ENCODE results near the gene ASIC2.

Gene ASIC2

GRCh38 chr17:33152783-33153182, 140.3 kb downstream of the ASIC2 start:
- peak; percentile 42 for DNase-seq

GRCh38 chr17:33151565-33151964, 141.5 kb downstream of the ASIC2 start:
- DNase-seq, result no peak

GRCh38 chr17:33145941-33146340, 147.2 kb downstream of the ASIC2 start:
- DNase-seq, result no peak

DNA sequence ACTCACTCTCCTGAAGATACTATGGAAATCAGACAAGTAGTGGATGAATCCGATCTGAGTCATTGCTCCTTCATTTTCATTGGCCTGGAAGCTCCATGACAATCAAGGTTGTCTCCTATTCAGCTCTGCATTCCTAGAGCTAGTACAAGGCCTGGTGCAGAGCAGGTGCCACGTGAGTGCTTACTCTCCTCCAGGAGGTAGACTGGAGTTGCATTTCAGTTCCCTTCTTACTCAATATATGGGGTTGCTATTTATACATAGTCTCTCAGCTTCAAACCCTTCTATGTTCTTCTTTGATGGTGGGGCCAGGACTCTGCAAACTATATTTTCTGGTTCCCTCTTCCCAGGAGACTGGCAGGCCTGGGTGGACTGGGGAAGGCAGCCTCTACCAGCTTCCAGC, 148.3 kb downstream of the ASIC2 start:
- DNase-seq, result no peak

- peak; percentile 38 for DNase-seq
These were observed 150.3 kb downstream of the ASIC2 start for GRCh38 chr17:33142705-33143299.

DNA sequence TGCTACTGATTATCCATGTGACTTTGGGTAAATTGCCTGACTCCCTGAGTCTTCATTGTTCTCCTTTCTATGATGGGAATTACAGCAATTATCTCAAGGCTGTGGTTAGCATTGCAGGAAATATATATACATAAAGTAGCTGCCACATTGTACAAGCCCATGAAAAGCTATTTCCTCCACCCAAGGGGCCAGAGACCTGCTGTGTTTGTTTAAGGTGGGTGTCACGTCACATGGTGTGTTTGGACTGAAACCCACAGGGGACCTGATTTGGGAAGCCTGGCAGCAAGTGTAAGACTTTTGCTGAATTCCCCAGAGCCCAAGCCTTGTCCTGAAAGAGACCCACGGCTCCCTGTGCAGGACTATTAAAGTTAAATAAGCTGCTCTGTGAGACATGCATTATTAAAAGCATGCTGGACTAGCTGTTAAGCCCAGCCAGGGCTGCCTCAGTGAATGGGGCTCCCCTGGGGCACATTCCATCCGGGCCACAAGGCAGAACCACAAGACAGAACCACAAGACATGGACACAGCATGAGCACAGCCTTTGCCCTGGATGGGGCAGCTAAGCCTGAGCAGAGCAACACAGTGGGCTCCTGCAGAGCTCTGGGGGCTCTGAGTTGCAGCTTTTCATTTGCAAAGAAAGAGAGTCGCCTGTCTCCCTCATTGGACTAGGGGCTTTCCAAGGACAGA, 152.5 kb downstream of the ASIC2 start:
- no peak for DNase-seq

DNA sequence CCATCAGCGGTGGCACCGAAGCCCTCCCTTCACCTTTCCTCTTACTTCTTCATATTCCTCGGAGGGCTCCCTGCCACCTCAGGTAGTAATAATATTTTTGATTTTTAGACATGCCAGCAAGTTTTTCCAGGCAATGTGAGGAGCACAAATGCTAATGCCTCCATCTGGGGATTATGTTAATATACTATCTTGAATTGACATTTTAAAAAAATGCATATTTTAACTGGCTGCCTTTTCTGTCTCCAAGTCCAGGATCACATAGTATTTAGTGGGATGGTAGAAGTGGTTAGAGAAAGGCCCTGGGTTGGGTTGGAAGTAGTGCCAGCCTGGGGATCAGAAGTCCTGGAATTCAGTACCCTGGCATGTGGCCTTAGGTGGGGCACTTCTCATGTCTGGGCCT, 154.5 kb downstream of the ASIC2 start:
- no peak for DNase-seq

- DNase-seq, result no peak
These were observed 155.7 kb downstream of the ASIC2 start for GRCh38 chr17:33137426-33137825.

DNA sequence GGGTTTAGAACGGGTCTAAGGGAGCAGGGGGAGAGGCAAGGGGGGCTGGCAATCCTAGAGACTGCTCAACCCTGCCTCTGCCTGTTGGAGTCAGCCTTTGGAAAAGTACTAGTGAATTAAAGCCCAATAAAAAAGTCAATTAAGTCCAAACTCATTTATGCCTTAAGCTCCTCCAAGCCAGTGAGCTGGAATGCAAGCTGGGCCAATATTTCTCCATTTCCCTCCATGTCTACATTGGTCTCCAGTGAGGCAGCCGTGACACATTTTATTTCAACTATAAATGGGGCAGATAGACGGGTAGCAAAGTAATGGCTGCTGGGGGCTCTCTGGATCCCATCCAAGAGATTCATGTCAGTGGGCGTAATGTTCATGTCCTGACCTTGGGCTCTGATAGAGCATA, 157.4 kb downstream of the ASIC2 start:
- DNase-seq, result no peak

GRCh38 chr17:33131620-33132019, 161.5 kb downstream of the ASIC2 start:
- DNase-seq, result no peak

DNA sequence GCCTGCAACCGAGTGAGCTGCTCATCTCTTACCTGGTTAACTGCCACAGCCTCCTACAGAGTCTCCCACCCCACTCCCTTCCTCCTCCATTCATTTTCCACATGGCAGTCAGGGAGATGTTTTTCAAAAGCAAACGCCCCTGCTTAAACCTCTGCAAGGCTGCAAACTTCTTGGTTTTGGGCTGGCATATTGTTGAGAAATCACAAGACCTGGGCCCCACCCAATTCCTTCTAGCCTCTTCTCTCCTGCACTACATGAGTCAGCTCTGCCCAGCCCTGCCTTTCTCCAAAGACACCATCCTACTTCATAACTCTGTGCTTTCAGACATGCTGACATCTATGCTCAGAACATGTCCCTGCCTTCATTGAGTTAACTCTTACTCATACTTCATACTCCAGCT, 165.4 kb downstream of the ASIC2 start:
- DNase-seq, result no peak

DNA sequence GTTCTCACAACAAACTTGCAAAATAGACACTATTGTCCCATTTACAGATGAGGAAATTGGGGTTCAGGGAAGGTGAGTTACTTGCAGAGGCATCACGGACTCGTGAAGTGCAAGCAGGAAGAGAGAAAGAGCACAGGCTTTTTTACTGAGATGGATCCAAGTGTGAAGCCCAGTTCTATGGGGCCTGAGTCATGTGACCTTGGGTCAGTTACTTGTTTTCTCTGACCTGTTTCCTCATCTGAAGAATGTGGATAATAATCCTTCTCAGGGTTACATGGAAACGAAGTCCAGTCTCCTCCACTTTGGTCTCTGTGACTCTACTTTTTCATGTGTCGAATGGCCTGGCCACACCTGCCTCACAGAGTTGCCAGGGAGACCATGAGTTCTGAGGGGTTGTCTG, 167.0 kb downstream of the ASIC2 start:
- no peak for DNase-seq

DNA sequence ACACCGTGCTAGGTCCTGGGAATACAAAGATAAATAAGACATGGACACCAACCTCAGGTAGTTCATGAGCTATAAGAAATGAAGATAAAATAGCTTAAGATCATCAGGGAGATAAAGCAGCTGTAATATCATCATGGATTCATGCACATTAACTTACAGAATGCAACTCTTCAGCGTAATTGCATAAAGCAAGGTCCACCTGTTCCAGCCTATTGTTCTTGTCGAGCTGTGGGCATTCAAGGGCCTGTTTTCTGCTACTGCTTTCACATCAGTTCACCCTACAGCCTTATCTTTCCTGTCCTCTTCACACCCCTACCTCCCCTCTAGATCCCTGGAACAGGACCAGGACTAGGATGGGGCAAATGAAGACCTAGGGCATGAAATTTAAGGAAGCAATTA, 167.5 kb downstream of the ASIC2 start:
- DNase-seq, result no peak

- DNase-seq, result no peak
These were observed 168.1 kb downstream of the ASIC2 start for GRCh38 chr17:33124871-33125551.

DNA sequence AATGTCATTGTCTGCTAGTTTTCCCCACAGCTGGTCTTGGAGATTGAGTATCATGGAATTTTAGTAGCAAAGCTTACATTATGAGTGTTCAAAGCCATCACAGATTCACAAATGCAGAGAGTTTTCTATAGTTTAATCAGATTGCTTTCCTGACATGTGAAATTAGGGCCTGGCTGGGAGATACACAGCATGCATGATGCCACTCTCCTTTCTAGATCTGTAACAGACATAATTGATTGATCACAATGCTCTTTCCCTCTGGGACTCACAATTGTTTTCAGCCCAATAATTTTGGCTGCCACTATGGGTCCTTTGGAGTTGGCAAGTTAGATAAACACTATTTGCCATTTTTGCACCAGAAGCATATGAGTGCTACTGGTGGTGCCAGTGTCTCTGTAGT, 168.9 kb downstream of the ASIC2 start:
- DNase-seq, result no peak

DNA sequence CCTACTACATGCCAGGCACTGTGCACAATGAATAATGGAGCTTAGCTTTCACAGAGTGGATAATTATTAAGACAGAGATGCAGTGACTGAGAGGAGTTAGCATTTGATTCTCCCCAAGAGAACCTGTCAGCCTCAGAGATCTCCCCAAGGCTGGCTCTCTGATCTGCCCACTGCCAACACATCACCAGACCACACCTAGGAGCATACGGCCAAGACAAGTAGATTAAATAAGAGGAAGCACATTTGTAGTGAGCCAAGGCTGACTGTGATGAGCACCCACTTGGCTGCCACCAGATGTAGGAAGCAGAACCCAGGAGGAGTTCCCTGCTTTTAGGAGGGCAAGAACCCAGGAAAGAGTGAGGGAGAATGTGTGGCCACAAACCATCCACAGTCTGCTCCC, 171.3 kb downstream of the ASIC2 start:
- DNase-seq, result no peak

- no peak for DNase-seq
These were observed 171.8 kb downstream of the ASIC2 start for GRCh38 chr17:33121272-33121671.

GRCh38 chr17:33120103-33120502, 173.0 kb downstream of the ASIC2 start:
- DNase-seq, result peak; percentile 71

DNA sequence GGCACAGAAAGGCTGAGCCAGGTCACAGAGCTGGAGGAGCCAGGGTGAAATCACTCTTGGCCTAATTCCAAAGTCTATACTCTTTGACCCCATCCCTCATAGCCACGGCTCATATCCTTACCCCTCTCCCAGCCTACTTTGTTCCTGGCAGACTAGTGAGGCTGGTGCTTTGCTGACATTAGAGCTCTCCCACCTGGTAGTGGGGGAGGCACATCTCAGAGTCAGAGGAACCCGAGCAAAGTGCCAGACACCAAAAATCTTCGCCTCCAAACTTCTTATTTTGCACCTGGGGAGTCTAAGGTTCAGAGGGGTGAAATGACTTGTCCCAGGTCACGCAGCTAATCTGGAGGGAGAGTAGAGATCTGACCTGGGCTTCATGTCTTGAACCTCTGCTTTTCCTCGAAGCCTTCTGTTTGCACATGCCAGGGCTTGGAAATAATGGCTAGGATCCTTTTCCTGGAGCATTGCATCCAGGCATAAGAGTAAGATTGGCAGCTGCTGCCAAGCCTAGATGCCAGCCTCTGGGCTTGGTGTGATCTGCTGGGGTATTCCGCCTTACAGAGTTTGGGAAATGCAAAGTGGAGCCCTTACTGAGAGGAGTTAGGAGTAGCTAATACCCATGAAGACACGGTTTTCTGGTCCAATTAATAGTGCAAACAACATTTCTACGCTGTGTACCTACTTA, 174.6 kb downstream of the ASIC2 start:
- DNase-seq, result no peak

- peak; percentile 30 for DNase-seq
These were observed 177.0 kb downstream of the ASIC2 start for GRCh38 chr17:33116021-33116551.

DNA sequence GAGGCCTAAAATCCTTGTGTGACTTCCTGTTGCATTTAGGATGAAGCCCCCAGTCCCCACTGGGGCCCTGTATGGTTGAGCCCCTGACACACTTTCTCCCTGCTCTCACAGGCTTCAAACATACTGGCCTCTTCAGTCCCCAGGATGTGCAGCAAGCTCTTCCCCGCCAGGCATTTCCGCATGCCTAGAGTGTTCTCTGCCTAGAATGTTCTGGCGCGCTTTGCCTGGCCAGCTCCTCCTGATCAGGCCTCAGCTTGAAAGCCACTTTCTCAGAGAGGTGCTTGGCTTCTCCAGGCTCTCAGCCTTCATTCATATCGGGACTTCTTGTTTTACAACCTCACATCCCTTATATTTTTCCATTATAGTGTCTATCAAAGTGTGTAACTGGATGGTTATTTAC, 177.7 kb downstream of the ASIC2 start:
- DNase-seq, result peak; percentile 61

DNA sequence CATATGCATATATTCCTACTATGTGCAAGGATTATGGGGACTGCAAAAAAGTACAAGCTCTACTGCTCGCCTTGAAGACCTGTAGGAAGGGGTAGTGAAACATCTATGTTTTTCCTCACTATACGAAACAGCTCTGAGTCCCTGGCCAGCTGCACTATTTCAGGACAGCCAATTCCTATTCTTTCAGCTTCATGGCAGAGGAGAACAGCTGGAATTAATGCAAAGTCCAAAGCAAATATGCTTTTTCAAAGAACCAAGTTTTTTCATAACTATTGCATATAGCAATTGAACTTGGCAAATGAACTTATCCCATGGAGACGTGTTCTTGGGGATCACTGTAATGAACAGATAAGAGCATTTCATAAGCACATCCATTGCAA, 179.1 kb downstream of the ASIC2 start:
- DNase-seq, result peak; percentile 52

- peak; percentile 84 for DNase-seq
These were observed 179.7 kb downstream of the ASIC2 start for GRCh38 chr17:33113276-33113990.

Measured in right hindlimb (tissue), 1 donor.